Keratinocyte (primary cell): ENCODE measurements around the gene HIP1. TPM values are rescaled to one million over a fixed set of nuclear protein-coding genes. Genes with fewer than 3 reads are reported as not detected.

Experiments
- DNase-seq: peaks from one replicate; pipeline ENCODE4 v3.0.0-alpha.2; 2011; ENCODE audit warnings: low read depth, missing footprints, low spot score
- FAIRE-seq: peaks from 2 replicates; lab custom pipeline; 2011; peaks lifted over from hg19 to GRCh38; lab: Jason Lieb, UNC
- H2AFZ ChIP-seq: 2 replicates; pipeline ENCODE4 v1.6.0; 2012; ENCODE audit warnings: low read length, control low read depth, inconsistent platforms; ENCODE audit not compliant: control insufficient read depth
- H3K27ac ChIP-seq: 2 replicates; pipeline ENCODE4 v1.5.1; 2011; ENCODE audit warnings: low read length; ENCODE audit not compliant: control insufficient read depth, insufficient read depth
- H3K27me3 ChIP-seq: 3 replicates; pipeline ENCODE4 v1.6.0; 2011; ENCODE audit warnings: low read length; ENCODE audit not compliant: control insufficient read depth, insufficient read depth; ENCODE audit errors: extremely low read depth
- H3K36me3 ChIP-seq, 2 experiments: 2 replicates in 1 of 2; 3 replicates in 1 of 2; pipeline ENCODE4 v1.5.1; 2011; ENCODE audit warnings: low read length in 2 of 2, mild to moderate bottlenecking in 1 of 2; ENCODE audit not compliant: control insufficient read depth in 2 of 2, insufficient read depth in 2 of 2; ENCODE audit errors: extremely low read depth in 1 of 2
- H3K4me1 ChIP-seq: 3 replicates; pipeline ENCODE4 v1.5.1; 2011; ENCODE audit warnings: low read length; ENCODE audit not compliant: control insufficient read depth, insufficient read depth; ENCODE audit errors: extremely low read depth
- H3K4me2 ChIP-seq: 3 replicates; pipeline ENCODE4 v1.6.0; 2011; ENCODE audit warnings: low read depth, low read length; ENCODE audit not compliant: control insufficient read depth, insufficient read depth; ENCODE audit errors: extremely low read depth
- H3K4me3 ChIP-seq, 3 experiments: fragments of 200-600 bp in 1 of 3; sonication (generic) in 1 of 3; 2 replicates in 2 of 3; 3 replicates in 1 of 3; pipeline ENCODE4 v1.5.1; 2011 to 2016; ENCODE audit warnings: low read length in 3 of 3, mild to moderate bottlenecking in 3 of 3, control low read depth in 2 of 3, inconsistent platforms in 1 of 3, low read depth in 1 of 3, mixed read lengths in 1 of 3, mixed run types in 1 of 3, moderate library complexity in 1 of 3; ENCODE audit not compliant: control insufficient read depth in 2 of 3, insufficient read depth in 2 of 3; ENCODE audit errors: extremely low read depth in 1 of 3
- H3K79me2 ChIP-seq: 2 replicates; pipeline ENCODE4 v1.6.0; 2012; ENCODE audit warnings: low read length; ENCODE audit not compliant: control insufficient read depth, insufficient read depth
- H3K9ac ChIP-seq: 3 replicates; pipeline ENCODE4 v1.6.0; 2011; ENCODE audit warnings: low read length; ENCODE audit not compliant: control insufficient read depth, insufficient read depth; ENCODE audit errors: extremely low read depth
- H3K9me1 ChIP-seq: 3 replicates; pipeline ENCODE4 v1.6.0; 2011; ENCODE audit warnings: low read length; ENCODE audit not compliant: control insufficient read depth, insufficient read depth; ENCODE audit errors: extremely low read depth
- H3K9me3 ChIP-seq: 2 replicates; pipeline ENCODE4 v1.5.1; 2012; ENCODE audit warnings: low read depth, low read length; ENCODE audit not compliant: control insufficient read depth
- H4K20me1 ChIP-seq: 3 replicates; pipeline ENCODE4 v1.6.0; 2011; ENCODE audit warnings: low read length; ENCODE audit not compliant: control insufficient read depth, insufficient read depth; ENCODE audit errors: extremely low read depth
- CTCF ChIP-seq, 3 experiments: IDR thresholded peaks in 1 of 3; conservative IDR thresholded peaks in 1 of 3; optimal IDR thresholded peaks in 1 of 3; 2 replicates in 2 of 3; 3 replicates in 1 of 3; pipeline versions ENCODE3 to v1.5.1; 2011; ENCODE audit warnings: low read length in 3 of 3, mild to moderate bottlenecking in 3 of 3, moderate library complexity in 2 of 3, control low read depth in 1 of 3, inconsistent platforms in 1 of 3; ENCODE audit not compliant: insufficient read depth in 2 of 3; ENCODE audit errors: extremely low read depth in 1 of 3
- EZH2 ChIP-seq: IDR thresholded peaks from one replicate; pipeline ENCODE4 v1.6.1; 2012; ENCODE audit warnings: inconsistent platforms, mild to moderate bottlenecking, low read length, moderate library complexity
- dilution Hi-C: fragments of 300-500 bp; cut with MboI; formaldehyde crosslinking; loops from one replicate; pipeline ENCODE4 v1.7.0; 2020; ENCODE audit warnings: low sequenced_read_pairs; ENCODE audit not compliant: extremely low pct_ligation_motif_present
- polyA plus RNA-seq, 5 experiments: library from polyadenylated mRNA; depleted of rRNA in 3 of 5; stranded (reverse) in 3 of 5; stranded (forward) in 1 of 5; unstranded in 1 of 5; fragments of >200 nt; gene quantifications; 1 replicate in 1 of 5; 2 replicates in 3 of 5; 3 replicates in 1 of 5; pipeline versions ENCODE4 v1.2.1 to v1.2.3, GENCODE V29; 2011 to 2012; ENCODE audit warnings: missing spikeins in 2 of 5, low read depth in 1 of 5, low replicate concordance in 1 of 5

HIP1 gene
- polyA plus RNA-seq, 1 donor (not counting 4 experiments of a cell fraction or from before 2014, with no cell fraction given), result 5.0 TPM

DNA sequence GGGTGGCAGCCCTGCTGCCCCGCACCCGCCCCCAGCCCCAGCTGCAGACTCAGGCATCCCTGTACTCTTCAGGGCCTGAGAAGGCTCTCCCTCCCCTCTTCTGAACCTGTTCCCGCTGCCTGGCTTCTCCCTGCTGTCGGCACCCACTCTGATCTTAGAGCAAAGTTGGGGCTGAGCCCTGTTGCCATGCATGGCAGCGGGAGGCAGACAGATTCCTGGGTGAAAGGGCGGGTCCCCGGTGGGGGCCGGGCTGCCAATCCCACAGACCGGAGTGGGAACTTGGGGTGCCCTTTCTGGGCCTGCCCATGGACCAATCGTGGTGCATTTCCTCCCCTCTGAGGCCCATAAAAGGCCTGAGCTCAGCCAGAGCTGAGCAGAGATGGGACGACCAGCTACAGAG, 165.9 kb downstream of the HIP1 start:
- DNase-seq (no peak), FAIRE-seq (no peak)
- H3K4me2 ChIP-seq, result no peak overlapping the region
- H3K9me3 ChIP-seq, result no peaks in the 10 kb centered on the region
- H3K9me1 ChIP-seq, result no peaks in the 10 kb centered on the region
- H3K9ac ChIP-seq, result no peak overlapping the region
- no peaks in the 10 kb centered on the region for H3K79me2 ChIP-seq
- peaks cover 6% of the 10 kb centered on the region for H3K27me3 ChIP-seq
- no peak overlapping the region for H3K27ac ChIP-seq
- dilution Hi-C loops, result no loop called here
- no peaks in the 10 kb centered on the region for H4K20me1 ChIP-seq
- H2AFZ ChIP-seq, result no peak overlapping the region
- H3K4me1 ChIP-seq, result no peaks in the 10 kb centered on the region
- H3K4me3 ChIP-seq, result no peak overlapping the region
- TF ChIP-seq CTCF (optimal IDR thresholded peaks at IDR 0.05 in 1 of 3, IDR thresholded peaks at IDR 0.05 in 1 of 3, conservative IDR thresholded peaks at IDR 0.05 in 1 of 3; ENCODE audit: extremely low read depth in 1 of 3, insufficient read depth in 2 of 3, low read length in 3 of 3) (no peak), EZH2 (no peak)
- no peaks in the 10 kb centered on the region for H3K36me3 ChIP-seq

DNA sequence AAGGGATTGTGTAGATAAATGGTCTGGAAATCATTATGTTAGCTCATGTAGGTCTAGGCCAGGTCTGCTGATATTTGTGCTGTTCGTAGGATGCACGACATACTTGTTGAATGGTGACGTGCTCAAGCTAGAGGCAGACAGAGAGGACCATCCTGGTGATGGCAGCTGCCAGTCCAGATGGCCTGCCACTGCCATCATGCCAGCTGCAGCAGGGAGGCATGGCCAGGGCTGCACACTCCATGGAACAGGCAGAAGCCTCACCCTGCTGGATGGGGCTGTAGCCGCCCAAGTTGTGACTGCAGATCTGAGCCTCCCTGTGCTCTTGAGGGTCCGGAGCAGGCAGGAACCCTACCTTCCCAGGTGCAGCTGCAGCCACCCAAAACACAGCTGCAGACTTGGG, 166.3 kb downstream of the HIP1 start:
- no peak overlapping the region for H3K27ac ChIP-seq
- H3K4me1 ChIP-seq, result no peaks in the 10 kb centered on the region
- dilution Hi-C loops, result no loop called here
- H3K36me3 ChIP-seq, result no peaks in the 10 kb centered on the region
- H3K9me3 ChIP-seq, result no peaks in the 10 kb centered on the region
- DNase-seq (no peak), FAIRE-seq (no peak)
- peaks cover 6% of the 10 kb centered on the region for H3K27me3 ChIP-seq
- H3K79me2 ChIP-seq, result no peaks in the 10 kb centered on the region
- H3K4me2 ChIP-seq, result no peak overlapping the region
- no peak overlapping the region for H2AFZ ChIP-seq
- H3K9ac ChIP-seq, result no peak overlapping the region
- no peaks in the 10 kb centered on the region for H3K9me1 ChIP-seq
- H4K20me1 ChIP-seq, result no peaks in the 10 kb centered on the region
- H3K4me3 ChIP-seq, result no peak overlapping the region
- TF ChIP-seq CTCF (optimal IDR thresholded peaks at IDR 0.05 in 1 of 3, IDR thresholded peaks at IDR 0.05 in 1 of 3, conservative IDR thresholded peaks at IDR 0.05 in 1 of 3; ENCODE audit: extremely low read depth in 1 of 3, insufficient read depth in 2 of 3, low read length in 3 of 3), result no peak
- TF ChIP-seq EZH2, result no peak
